Renal cortical epithelial cell (primary cell): ENCODE data around the gene PHOX2A. TPM values are rescaled to one million over a fixed set of nuclear protein-coding genes. Genes with fewer than 3 reads are reported as not detected.

Experiments used
- DNase-seq: peaks from one replicate; pipeline ENCODE4 v3.0.0-alpha.2; 2011; ENCODE audit warnings: low read depth
- total RNA-seq: library from RNA; depleted of rRNA; stranded (reverse); fragments of >200 nt; gene quantifications from 2 replicates; pipeline ENCODE4 v1.2.3, GENCODE V29; 2014

PHOX2A gene
- total RNA-seq, 1 donor from 2014 or later = not detected

- DNase-seq = no peak
Measured at GRCh38 chr11:72249961-72250360, 6.0 kb upstream of the PHOX2A start.

GRCh38 chr11:72247584-72247983 is 3.6 kb upstream of the PHOX2A start:
- no peak for DNase-seq

GRCh38 chr11:72245263-72245816 is 1.4 kb upstream of the PHOX2A start:
- no peak for DNase-seq

- DNase-seq = no peak
Measured at GRCh38 chr11:72244361-72245262, 636 bp upstream of the PHOX2A start.

GRCh38 chr11:72243173-72244059 is 560 bp downstream of the PHOX2A start:
- no peak for DNase-seq

- no peak for DNase-seq
Measured at GRCh38 chr11:72242141-72242540, 1.8 kb downstream of the PHOX2A start.

- no peak for DNase-seq
Measured at GRCh38 chr11:72241291-72241781, 2.6 kb downstream of the PHOX2A start.

GRCh38 chr11:72240461-72241290 is 3.3 kb downstream of the PHOX2A start:
- DNase-seq = no peak

GRCh38 chr11:72239849-72240460 is 4.0 kb downstream of the PHOX2A start:
- DNase-seq = no peak

GRCh38 chr11:72239313-72239848 is 4.6 kb downstream of the PHOX2A start:
- no peak for DNase-seq

- no peak for DNase-seq
Measured at GRCh38 chr11:72238492-72239312, 5.3 kb downstream of the PHOX2A start.

GRCh38 chr11:72238040-72238450 is 5.9 kb downstream of the PHOX2A start:
- peak; percentile 42 for DNase-seq

- DNase-seq = no peak
Measured at GRCh38 chr11:72237112-72237931, 6.7 kb downstream of the PHOX2A start.

GRCh38 chr11:72236774-72237111 is 7.2 kb downstream of the PHOX2A start:
- no peak for DNase-seq

GRCh38 chr11:72236083-72236697 is 7.8 kb downstream of the PHOX2A start:
- no peak for DNase-seq

- no peak for DNase-seq
Measured at GRCh38 chr11:72235351-72236057, 8.5 kb downstream of the PHOX2A start.

GRCh38 chr11:72234920-72235319 is 9.1 kb downstream of the PHOX2A start:
- DNase-seq = no peak

GRCh38 chr11:72234514-72234830 is 9.5 kb downstream of the PHOX2A start:
- DNase-seq = no peak
